GM18909 (cell line): ENCODE data around the gene CDIP1.

Source experiments
- ATAC-seq: cut with Tn5 transposase; IDR thresholded peaks from one replicate; pipeline ENCODE4 v1.9.1; 2021; ENCODE audit warnings: mild to moderate bottlenecking; ENCODE audit not compliant: unreplicated experiment, poor library complexity

The CDIP1 gene

DNA sequence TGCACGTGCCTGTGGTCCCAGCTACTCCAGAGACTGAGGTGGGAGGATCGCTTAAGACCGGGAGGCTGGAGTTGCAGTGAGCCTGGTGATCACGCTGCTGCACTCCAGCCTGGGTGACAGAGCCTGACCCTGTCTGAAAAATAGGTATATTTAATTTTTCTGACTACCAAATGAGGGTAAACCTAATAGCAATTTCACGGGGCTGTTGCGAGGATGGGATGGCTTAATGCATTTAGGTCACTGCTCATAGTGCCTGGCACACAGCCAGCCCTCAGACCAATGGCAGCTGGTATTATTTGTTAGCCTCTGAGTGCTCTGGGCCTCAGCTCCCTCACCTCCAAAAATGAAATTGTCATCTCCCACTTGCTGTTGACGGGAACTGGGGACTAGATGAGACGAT lies 5.9 kb upstream of the CDIP1 start:
- ATAC-seq: no peak

DNA sequence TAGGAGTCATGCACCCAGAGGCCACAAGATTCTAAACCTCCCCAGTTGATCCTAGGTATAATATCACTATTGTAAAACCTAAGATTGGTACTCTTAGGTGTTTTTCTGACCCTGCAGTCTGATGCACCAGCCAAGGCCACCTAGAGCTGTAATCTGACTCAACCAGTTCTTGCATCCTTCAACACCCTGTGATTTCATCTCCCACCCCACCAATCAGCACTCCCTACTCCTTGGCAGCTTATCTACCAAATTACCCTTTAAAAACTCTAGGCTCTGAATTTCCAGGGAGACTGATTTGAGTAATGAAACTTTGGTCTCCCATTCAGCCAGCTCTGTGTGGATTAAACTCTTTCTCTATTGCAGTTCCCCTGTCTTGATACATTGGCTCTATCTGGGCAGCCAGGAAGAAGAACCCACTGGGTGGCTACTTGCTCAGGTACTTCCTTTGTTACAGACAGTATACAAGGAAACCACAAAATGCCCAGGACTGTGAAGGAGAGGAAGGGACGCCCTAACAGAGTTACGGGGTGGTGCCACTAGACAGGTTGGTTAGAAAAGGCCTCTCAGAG lies 1.2 kb upstream of the CDIP1 start:
- ATAC-seq: no peak

DNA sequence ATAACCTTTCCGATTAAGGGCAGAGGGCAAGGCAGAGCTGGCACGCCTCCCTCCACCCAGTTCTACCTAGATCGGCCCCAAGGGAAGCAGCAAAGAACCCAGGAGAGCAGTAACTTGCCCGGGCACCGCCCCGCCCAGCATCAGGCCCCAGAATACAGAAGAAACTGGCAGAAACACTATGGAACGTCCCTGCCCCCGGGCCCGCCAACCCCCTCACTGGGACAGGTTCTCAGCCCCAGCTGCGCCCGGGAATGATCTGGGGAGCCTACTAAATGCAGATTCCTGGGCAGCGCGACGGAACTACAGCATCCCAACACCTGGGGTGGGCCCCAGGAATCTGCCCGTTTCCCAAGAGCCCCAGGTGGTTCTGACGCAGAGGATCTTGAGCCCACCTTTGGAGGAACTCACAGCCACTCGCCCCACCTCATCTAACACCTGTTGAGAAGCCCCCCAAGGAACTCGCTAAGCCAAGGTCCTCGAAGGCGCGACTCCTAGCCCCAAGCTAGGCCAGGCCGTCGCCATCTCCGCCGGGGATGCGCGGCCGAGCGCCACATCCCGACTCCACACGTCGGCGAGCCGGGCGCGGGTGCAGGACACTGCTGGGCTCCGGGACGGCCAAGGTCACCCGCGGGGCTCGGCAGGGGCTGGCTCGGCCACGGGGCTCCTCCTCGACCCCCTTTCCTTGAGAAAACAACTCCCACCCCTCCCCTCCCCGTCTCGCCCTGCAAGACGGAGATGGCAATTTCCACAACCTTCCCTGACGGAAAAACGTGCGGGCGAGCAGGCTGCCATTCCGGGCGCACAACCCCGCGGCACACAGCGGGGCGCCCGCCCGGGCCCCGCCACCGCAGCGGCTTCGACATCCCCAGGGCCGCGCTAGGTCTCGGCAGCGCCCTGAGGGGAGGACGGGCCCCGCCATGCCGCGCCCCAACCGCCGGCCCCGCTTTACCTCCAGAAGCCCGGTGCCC lies 913 bp downstream of the CDIP1 start:
- ATAC-seq: peak; percentile 35

DNA sequence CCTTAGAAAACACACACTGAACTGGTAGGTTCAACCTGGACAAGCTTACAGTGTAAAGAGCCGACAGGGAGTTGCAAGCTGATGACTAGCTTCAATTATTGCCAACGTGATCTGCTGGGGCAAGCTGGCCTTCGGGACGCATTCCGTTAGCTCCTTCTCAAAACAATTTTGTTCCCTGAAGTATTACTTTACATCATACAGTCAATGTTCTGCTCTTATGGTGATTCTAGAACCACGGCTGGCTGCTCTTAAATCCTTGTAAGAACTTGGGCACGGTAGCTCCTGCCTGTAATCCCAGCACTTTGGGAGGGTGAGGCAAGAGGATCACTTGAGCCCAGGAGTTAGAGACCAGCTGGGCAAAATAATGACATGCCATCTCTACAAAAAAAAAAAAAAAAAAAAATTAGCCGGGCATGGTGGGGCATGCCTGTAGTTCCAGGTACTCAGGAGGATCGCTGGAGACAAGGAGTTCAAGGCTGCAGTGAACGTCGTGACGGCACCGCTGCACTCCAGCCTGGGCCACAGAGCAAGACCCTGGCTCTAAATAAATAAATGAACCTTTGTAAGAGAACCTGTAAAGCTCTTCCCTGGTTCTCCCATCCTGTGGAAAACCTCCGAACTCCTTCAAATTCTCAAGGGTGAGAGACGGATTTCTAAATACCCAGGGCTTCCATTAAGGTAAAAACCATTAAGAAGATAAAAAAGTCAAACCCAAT lies 2.0 kb downstream of the CDIP1 start:
- no peak for ATAC-seq

DNA sequence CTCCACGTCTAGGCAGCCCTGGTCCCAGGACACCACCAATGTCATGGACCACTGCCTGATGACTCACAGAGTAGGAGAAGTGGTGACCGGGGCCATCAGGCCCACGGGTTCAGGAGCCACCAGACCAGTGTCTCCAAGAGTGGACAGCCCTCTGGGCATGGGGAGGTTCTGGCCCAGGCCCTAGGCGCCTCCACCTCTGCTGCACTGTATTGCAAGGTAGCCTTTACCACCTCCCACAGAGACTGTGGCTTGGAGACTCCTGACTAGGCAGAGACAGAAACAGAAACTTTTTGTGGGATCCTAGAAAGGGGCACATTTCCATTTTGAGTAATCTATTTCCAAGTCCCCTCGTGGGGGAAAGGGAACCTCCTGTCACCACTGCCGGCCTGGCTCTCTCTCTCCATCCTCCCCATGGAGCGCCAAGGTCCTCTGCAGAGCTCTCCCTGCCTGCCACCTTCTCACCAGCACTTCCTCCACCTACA lies 2.9 kb downstream of the CDIP1 start:
- no peak for ATAC-seq

DNA sequence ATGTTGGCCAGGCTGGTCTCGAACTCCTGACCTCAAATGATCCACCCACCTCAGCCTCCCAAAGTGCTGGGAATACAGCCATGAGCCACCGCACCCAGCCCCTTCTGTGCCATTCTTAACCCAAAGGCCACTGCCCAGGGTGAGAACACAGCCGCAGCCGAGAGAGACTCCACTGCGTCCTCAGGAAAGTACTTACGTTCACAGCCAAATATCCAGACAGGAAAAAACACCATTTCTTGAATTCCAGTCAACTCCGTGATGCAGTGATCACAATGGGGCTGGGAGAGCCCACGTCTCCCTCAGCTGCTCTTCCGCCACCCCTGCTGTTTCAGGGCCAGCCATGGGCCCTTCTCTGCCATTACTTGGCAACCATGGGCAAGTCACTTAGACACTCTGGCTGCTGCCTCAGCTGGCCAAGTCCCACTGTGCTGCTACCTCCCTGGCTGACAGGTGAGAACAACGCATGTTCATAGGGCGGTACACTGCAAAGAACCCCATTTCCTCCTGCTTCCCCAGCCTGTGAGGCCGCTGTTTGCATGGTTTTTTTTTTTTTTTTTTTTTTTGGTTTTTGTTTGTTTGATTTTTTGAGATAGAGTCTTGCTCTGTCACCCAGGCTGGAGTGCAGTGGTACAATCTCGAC lies 4.3 kb downstream of the CDIP1 start:
- no peak for ATAC-seq

DNA sequence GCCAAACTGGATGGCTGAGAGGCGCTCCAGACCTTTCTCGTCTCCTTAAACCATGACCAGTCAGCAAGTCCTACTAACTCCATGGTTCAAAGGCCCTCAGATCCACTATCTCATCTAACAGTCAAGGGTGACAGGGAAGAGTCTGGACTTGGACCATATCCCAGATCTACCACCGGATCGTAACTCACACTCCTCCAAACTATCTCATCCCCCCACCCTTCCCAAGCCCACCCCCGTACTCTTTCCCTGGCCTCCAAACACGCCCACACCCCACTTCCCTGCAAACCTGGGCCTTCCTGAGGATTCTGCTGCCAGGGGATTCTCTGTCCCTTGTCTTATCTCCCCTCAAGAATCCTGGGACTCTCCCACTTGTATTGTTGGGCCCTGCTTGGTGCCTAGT lies 5.1 kb downstream of the CDIP1 start:
- no peak for ATAC-seq

DNA sequence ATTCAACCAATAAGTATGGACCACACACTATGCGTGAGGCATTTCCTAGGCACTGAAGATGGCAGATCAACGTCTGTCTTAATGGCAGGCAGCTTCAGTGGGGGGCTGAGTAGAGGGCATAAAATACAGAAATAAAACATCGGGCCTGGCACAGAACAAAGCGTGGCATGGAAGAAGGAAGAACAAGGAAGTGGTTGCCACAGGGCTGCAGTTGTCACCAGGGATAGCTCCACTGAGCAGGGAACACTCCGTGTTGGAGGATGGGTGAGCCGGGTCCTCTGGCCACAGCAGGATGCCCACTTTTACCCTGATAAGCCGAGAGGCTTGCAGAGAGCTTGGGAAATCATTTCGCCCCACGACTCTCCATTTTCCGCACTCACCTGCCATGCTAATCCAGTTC lies 6.3 kb downstream of the CDIP1 start:
- ATAC-seq: no peak

DNA sequence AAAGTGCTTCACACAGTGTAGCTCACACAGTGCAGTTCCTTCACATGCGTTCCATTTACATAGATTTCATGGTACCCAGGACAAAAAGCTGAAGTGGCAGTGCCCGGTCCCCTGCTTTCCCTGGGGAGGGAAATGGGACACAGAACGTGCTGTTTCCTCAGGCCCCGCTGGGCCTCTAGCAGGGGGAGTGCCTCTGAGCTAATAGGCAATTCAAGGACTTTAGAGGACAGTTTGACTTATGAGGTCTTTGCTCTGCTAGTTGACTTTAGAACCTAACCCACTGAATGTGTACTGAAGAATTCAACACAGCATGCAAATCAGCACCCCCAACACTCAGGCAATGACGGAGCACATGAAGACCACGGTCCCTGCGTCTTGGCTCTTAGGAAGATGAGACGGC lies 6.8 kb downstream of the CDIP1 start:
- no peak for ATAC-seq

DNA sequence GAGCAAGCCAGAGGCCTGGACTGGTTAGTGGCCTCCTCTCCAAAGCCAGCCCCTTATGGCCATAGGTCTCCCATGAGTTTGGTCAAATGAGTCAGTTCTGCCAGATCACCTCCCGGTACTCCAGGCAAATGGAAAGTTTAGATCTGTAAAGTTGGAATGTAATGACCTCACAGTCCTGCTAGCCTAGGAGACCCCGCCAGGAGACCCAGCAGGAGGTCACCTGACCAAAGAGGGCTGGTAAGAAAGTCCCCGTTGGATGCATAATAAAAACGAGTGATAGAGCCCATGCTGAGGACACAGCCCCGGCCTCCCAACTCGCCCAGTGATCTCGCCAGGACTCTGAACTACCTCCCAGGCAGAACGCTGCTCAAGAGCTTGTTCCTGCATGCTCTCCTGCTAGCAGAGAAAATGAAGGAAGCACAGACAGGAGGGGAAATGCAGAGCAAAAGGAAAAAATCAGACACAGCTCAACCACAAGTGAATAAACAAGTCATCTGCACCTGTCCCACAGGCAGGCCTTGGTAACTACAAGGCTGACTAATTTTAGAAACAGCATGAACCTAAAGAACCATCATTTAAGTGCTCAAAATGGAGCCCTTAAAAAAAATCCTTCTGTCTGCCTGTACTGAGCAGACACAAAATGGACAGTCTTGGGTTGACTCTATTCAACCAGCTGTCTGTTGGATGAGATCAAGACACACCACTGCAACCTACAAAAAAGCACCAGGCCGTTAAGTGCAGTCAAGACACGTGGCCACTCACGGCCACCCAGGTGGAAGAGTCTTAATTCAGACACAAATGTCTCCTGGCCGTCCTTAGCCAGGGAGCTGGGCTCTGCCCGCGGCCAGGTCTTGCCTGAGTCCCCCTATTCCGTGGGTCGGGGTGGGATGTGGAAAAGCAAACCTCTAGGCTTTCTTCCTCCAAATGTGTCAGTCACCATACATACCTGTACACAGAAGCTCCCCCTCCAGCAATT lies 9.2 kb downstream of the CDIP1 start:
- ATAC-seq: no peak

DNA sequence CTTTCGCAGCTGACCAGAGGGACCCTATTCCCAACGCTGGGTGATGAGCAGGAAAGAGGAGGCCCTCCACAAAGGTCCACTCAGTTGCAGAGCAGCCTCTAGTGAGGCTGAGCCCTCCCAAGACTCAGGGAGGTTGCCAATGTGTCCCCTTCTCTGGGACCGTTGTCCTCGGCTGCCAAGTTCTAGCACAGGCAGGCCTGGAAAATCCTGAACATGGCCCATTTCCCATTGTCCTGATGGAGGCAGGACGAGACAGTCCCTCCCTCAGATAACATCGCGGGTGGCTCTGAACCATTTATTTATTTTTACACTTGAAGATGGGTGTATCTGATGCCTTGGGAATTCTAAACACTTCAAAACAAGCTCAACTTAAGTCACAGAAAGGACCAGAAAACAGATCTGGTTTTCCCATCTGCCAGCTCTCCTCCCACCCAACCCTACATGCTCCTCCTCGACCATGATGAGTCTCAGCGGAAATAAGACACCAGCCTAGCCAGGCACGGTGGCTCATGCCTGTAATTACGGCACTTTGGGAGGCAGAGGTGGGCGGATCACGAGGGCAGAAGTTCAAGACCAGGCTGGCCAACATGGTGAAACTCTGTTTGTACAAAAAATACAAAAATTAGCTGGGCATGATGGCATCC lies 12.8 kb downstream of the CDIP1 start:
- ATAC-seq: no peak

DNA sequence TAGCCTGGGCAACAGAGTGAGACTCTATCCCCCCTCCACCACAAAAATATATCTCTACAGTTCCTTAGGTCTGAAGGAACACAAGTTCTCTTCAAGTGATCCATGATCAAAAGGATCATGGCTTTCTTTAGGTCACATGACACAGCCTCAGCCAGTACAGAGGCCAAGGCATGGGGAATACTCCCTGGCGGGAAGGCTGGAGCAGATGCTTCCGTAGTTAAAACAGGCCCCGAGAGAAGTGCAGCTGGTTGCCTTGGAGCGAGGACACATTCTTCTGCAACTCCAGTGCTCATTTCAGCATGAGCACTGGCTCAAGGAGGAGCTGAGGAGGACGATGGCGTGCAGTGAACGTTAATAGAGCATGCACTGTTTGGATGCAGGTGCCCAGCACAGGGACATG lies 13.5 kb downstream of the CDIP1 start:
- no peak for ATAC-seq

DNA sequence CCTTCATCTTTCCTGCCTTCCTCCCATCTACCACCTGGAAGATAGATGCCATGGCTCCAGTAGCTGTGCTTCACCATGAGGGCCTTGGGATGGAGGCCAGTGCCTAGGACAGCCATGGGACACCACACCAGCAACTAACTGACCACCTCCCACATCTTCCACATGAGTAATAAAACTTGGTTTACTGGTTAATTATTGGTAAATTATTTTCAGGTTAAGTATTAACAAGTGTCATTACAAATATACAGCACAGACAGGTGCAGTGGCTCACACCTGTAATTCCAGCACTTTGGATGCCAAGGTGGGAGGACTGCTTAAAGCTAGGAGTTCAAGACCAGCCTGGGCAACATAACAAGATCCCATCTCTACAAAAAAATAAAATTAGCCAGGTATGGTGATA lies 14.0 kb downstream of the CDIP1 start:
- no peak for ATAC-seq

DNA sequence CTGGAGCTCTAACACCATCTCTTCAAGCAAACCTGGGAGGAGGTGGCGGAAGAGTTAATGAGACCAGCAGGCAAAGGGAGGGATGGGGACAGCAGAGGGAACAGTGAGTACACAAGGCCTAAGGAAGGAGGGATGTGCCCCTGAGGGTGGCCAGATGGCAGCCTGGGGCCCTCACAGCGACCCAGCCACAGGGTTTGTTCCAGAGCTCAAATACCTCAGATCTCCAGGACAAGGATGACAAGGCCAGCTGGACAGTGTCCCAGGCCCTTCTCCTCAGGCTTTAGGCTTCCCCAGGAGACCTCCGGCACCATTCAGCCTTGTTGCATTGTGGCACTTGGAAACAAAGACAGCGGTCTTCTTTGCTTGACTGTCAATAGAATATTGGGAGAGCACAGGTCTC lies 14.9 kb downstream of the CDIP1 start:
- ATAC-seq: no peak

DNA sequence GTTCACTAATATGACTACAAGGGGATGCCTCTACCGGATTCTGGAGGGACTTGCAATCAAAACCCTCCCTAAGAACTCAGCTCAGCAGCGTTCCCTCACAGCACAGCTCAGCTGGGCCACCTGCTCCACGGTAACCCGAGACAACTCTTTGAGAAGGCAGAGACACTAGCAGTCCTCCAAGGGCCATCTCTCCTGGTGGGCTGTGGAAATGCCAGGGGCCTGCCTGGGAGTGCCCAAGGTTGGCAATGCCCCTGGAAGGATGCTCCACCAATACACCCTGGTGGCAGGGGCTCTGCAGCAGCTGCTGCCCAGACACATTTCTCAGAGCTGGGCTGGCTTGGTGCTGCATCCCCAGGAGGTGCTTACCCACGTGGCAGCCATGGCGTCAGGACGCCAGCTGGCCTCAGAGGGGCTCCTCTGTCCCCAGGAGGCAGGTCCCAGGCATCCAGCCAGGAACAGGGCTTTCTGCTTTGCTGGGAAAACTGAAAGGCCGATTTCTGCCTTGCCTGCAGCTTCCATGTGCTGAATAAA lies 16.5 kb downstream of the CDIP1 start:
- ATAC-seq: no peak

DNA sequence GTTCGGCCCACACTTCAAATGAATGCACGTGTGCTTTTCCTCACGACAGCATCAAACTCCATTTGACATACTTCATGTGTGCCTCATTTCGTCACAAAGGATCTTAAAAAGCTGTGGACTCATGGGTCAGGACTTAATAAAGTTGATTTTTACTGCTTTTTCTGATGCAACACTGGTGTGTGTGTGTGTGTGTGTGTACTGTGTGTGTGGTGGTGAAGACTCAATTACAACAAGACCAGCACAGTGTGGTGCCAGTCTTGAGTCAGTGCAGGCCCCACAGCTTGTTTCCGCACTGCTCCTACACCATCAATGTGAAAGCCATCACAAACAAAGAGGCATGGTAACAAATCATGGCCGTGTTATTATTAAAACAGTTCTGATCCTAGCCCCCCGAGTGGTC lies 17.7 kb downstream of the CDIP1 start:
- no peak for ATAC-seq

DNA sequence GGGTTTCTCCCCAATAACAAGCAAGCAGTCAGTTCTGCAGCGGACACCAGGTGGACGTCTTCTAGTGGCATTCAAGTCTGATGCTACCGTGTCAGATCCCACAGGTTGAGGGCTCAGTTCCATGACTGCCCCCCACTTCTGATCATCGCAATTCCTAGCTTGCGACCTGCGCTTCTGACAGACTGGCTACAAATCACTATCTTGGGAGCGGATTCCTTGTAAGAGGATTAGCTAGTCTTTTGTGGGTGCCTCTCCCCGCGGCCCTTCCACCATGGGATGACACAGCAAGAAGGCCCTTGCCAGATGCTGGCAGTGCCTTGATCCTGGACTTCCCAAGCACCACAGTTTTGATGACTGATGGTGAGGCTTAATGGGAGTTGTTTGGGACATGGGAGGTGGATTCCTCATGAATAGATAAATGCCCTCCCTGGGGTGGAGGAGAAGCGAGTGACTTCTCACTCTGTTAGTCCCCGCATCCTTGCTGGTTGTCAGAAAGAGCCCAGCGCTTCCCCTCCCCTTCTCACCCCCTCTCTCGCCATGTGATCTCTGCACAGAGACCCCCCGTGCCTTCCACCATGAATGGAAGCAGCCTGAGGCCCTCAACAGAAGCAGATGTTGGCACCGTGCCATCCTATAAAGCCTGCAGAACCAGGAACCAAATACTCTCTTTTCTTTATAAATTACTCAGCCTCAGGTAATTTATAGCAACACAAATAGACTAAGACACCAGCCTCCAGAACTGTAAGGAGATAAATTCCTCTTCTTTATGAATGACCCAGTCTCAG lies 19.1 kb downstream of the CDIP1 start:
- no peak for ATAC-seq
